GM19043 (cell line): ENCODE results near the gene MPV17L2.

Experiments
- ATAC-seq: cut with Tn5 transposase; IDR thresholded peaks from one replicate; pipeline ENCODE4 v1.9.1; 2021; ENCODE audit warnings: low read depth; ENCODE audit not compliant: unreplicated experiment

MPV17L2 gene

DNA sequence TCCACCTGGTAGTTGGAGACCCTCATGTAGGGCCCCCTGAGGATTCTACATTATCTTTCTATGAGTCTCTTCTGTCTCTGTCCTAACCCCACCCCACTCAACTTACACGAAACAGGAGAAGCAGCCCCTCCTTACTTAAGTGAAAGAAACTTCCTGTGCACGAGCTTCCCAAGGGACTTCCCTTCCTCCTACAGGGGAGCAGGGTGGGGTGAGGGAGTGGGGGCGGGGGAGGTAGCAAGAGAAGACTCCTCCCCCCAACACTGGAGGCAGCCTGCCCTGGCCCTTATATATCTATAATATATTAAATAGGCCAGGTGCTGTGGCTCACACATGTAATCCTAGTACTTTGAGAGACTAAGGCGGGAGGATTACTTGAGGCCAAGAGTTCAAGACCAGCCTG lies 38.8 kb downstream of the MPV17L2 start:
- ATAC-seq: no peak

DNA sequence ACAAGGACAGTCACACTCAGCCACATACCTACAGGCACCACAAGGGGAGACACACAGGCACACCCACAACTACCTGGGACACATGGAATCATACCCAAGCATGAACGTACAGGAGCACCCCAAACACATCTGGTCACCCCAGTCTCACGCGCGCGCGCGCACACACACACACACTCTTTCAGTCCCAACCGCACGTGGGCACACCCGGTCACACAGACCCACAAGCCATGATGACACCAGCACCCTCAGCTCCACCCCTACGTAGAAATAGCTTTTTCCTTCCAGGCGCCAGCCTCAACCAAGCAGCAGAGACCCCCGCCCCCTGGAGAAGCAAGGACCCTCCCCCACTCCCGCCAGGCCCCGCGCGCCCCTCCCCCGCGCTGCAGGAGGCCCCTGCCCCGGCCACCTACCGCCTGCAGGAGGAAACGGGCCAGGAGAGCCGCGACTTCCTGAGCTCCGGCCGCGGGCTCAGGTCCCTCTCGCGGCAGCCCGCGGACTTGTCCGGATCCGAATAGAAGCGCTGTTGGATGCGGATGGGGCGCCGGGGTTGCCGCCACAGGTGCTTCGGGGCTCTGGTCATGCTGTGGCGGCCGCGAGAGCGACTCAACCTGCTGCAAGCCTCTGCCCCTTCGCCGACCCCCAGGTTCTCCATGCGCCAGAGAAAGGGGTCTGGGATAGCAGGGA lies 39.7 kb downstream of the MPV17L2 start:
- no peak for ATAC-seq

DNA sequence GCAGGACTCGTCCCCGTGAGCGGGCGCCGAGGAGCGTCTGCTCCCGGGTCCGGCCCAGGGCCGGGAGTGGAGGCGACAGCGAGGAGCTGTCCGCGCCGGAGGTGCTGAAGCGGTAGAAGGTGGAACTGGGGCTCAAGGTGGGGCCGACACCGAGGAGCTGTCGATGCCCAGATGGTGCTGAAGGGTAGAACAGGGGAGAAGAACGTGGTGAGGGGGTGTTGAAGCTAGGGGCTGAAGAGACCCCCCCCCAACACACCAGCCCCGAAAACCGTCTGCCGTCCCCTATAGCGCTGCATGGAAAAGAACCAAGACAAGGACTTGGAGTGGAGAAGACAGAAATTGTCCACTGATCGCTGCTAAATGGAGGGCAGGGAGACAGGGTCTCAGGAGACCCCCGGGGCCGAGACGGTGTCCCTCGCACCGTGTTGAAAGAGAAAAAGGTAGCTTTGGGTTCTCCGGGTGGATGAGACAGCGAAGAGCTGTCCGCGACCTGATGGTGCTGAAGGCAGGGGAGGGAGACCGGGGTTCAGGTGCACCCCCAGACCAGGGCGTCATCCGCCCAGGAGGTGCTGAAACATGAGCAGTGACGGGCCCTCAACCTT lies 40.3 kb downstream of the MPV17L2 start:
- ATAC-seq: no peak

DNA sequence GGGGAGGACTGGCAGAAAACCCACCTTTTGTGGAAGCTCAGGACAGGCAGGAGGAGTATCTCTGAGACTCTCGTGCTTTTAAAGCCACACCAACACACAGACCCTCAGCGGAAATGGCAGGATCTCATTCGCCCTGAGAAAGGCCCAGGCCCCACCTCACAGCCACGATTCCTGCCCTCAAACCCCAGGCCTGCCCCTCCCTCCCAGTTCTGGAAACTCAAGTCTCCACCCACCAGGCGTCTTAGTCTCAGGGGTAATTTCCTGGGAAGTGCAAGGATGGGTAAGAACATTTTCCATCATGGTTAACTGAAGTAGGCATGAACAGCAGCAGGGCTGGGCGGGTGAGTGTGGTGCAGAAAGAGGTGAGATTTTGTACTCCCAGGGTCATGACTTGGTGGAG lies 41.2 kb downstream of the MPV17L2 start:
- no peak for ATAC-seq

DNA sequence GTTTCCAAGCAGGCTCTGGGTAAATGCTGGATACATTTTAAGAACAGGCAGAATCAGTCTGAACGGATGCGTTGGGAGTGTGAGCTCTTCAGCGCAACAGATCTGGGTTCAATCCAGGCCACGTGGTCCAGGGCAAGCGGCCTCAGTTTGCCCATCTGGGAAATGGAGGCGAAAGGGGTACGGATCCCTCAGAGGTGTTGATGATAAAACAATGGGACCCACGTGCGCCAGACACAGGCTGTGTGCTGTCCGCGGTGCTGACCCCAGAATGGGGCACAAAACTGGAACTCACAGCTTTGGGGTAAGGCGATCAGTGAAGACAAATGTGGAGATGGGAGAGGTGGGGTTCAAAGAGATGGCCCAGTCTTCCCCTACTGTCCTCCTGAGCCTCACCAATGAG lies 46.3 kb downstream of the MPV17L2 start:
- no peak for ATAC-seq

DNA sequence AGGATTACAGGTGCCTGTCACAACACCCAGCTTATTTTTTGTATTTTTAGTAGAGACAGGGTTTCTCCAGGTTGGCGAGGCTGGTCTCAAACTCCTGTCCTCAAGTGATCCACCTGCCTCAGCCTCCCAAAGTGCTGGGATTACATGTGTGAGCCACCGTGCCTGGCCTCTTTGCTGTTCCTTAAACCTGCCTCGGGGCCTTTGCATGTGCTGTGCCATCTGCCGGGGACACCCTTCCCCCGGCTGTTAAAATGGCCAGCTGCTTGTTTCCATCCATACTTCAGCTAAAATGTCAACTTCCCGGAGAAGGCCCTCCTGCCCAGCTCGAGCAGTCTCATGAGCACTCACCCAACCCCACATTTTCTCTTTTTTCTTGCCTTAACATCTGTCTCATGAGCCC lies 52.3 kb downstream of the MPV17L2 start:
- ATAC-seq: no peak
